AG04450 (cell line): ENCODE measurements around the gene SAFB2. TPM values are rescaled to one million over a fixed set of nuclear protein-coding genes. Genes with fewer than 3 reads are reported as not detected.

Source experiments
- CTCF ChIA-PET: fragments of 300-600, 350-600 bp; formaldehyde crosslinking; extraction: SDS; loops from one replicate; lab custom pipeline; 2022; ENCODE audit warnings: antibody characterized with exemption, inconsistent platforms; lab: Charles Lee
- POLR2A ChIA-PET: fragments of 350-600 bp; formaldehyde crosslinking; extraction: SDS; loops from one replicate; lab custom pipeline; 2021; ENCODE audit warnings: antibody characterized with exemption, inconsistent platforms; lab: Yijun Ruan, JAX
- DNase-seq: peaks from one replicate; pipeline ENCODE4 v3.0.0-alpha.2; 2011; ENCODE audit warnings: low read depth, low spot score
- H3K27ac ChIP-seq: one replicate; pipeline ENCODE4 v1.5.1; 2012; ENCODE audit warnings: low read depth, low read length, control low read depth
- H3K27me3 ChIP-seq: one replicate; pipeline ENCODE4 v1.6.0; 2012; ENCODE audit warnings: low read length; ENCODE audit not compliant: control insufficient read depth, insufficient read depth
- H3K4me3 ChIP-seq: 2 replicates; pipeline ENCODE4 v1.5.1; 2011; ENCODE audit warnings: mild to moderate bottlenecking, low read depth, low read length, control low read depth
- H3K9me3 ChIP-seq: 2 replicates; pipeline ENCODE4 v1.5.1; 2012; ENCODE audit warnings: low read length; ENCODE audit not compliant: control insufficient read depth, insufficient read depth
- polyA plus RNA-seq: library from polyadenylated mRNA; depleted of rRNA; stranded (reverse); fragments of >200 nt; gene quantifications from 2 replicates; pipeline ENCODE4 v1.2.3, GENCODE V29; 2011
- TF ChIP-seq, protein P1 (sequence below): IDR thresholded peaks from 2 replicates; pipeline ENCODE4 v1.5.1; 2011; ENCODE audit warnings: low read depth, low read length, control low read depth, inconsistent platforms

Gene SAFB2
- polyA plus RNA-seq, 1 experiment: 24.4 TPM

GRCh38 chr19:5661483-5661882, 38.9 kb upstream of the SAFB2 start:
- DNase-seq: no peak
- ChIA-PET POLR2A (interaction anchor here (0.7 to 1.6 kb wide), 2 partner anchors 22 to 39 kb away, joined by 5 to 10 read pairs; partner anchors contain the start of genes SAFB and SAFB2), CTCF (interaction anchor here (1.3 kb wide), 1 partner anchor 28 kb away, joined by 4 read pairs; the partner anchor contains the start of gene RPL36)
- Histone ChIP-seq H3K27ac (no peak overlapping the region), H3K4me3 (no peak overlapping the region), H3K9me3 (no peaks in the 10 kb centered on the region), H3K27me3 (no peaks in the 10 kb centered on the region)
- TF ChIP-seq, protein P1, sequence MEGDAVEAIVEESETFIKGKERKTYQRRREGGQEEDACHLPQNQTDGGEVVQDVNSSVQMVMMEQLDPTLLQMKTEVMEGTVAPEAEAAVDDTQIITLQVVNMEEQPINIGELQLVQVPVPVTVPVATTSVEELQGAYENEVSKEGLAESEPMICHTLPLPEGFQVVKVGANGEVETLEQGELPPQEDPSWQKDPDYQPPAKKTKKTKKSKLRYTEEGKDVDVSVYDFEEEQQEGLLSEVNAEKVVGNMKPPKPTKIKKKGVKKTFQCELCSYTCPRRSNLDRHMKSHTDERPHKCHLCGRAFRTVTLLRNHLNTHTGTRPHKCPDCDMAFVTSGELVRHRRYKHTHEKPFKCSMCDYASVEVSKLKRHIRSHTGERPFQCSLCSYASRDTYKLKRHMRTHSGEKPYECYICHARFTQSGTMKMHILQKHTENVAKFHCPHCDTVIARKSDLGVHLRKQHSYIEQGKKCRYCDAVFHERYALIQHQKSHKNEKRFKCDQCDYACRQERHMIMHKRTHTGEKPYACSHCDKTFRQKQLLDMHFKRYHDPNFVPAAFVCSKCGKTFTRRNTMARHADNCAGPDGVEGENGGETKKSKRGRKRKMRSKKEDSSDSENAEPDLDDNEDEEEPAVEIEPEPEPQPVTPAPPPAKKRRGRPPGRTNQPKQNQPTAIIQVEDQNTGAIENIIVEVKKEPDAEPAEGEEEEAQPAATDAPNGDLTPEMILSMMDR: no peak

DNA sequence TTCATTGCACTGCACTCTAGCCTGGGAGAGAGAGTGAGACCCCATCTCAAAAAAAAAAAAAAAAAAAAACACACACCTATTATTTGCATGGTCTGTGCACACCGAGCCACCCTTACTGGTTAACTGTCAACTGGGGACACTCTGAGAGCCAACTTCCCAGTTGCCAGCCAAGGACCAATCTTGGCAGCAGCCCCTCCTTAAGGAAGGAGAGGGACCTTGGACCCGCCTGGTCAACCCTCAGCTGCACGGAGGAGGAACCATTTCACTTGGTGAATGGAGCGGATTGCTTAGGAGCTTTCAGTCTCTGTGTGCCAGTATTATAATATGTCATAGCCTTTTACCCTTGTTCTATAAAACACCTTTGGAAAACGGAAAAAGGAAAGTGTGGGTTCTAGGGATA, 32.8 kb upstream of the SAFB2 start:
- TF ChIP-seq, protein P1: no peak
- ChIA-PET CTCF (no interaction called here), POLR2A (interaction anchor here (0.7 kb wide), 2 partner anchors 9 to 20 kb away, joined by 5 to 7 read pairs; no protein-coding TSS in a partner anchor)
- no peaks in the 10 kb centered on the region for H3K27me3 ChIP-seq
- no peak for DNase-seq
- H3K27ac ChIP-seq: no peak overlapping the region
- H3K4me3 ChIP-seq: no peak overlapping the region
- no peaks in the 10 kb centered on the region for H3K9me3 ChIP-seq

- POLR2A ChIA-PET: interaction anchor here (0.7 kb wide), 1 partner anchor 9 kb away, joined by 7 read pairs; no protein-coding TSS in a partner anchor
- Histone ChIP-seq H3K27me3 (no peaks in the 10 kb centered on the region), H3K9me3 (no peaks in the 10 kb centered on the region), H3K4me3 (no peak overlapping the region), H3K27ac (no peak overlapping the region)
- DNase-seq: no peak
- CTCF ChIA-PET: no interaction called here
- TF ChIP-seq, protein P1: no peak
Observed at GRCh38 chr19:5654931-5655330, 32.4 kb upstream of the SAFB2 start.

DNA sequence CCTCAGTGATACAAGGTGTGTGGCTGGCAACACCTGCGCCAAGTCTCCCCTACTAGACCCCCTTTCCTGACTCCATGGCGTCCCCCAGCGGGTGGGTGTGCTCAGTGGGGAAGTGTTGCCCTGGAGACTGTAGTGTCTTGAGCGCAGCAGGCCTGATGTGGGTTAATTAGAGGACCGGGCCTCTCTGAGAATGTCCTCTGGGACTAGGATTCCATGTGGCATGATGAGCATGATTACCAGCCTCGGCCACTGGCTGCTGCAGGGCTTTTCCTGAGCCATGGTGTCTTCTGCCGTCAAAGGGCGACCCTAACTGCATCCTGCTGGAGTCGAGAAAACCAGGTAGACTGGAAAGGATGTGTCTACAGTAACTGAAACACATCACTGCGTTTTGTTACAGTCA, 29.7 kb upstream of the SAFB2 start:
- DNase-seq: no peak
- Histone ChIP-seq H3K27me3 (no peaks in the 10 kb centered on the region), H3K4me3 (no peak overlapping the region), H3K9me3 (no peaks in the 10 kb centered on the region), H3K27ac (no peak overlapping the region)
- CTCF ChIA-PET: no interaction called here
- TF ChIP-seq, protein P1: no peak
- POLR2A ChIA-PET: no interaction called here

DNA sequence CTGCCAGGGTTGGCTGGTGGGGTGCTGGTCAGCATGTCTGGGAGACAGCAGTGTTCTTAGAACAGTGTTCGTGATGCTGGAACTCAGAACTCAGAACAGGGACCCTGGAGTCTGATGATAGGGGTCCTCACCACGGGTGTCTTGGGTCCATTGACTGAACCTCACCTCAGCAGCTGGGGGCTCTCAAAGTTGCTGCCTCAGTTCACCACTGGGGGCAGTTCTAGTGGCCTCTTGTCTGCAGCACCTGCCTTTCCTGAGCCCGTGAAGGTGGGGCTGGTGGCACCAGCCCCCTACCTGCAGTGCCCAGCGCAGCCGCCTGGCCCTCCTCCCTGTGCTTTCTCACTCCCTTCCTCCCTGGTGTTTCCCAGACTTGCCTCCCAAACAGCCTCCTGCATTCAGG, 28.8 kb upstream of the SAFB2 start:
- POLR2A ChIA-PET: no interaction called here
- CTCF ChIA-PET: no interaction called here

More for the DNA sequence above, 28.8 kb upstream of the SAFB2 start:
- Histone ChIP-seq H3K27me3 (no peaks in the 10 kb centered on the region), H3K9me3 (no peaks in the 10 kb centered on the region), H3K4me3 (no peak overlapping the region), H3K27ac (no peak overlapping the region)
- DNase-seq: no peak
- TF ChIP-seq, protein P1: peak; percentile 9; the same call in 1 of the 2 replicates
